Smooth muscle cell (in vitro differentiated cells): Measurements from ENCODE around the gene IQSEC1. TPM values are rescaled to one million over a fixed set of nuclear protein-coding genes. Genes with fewer than 3 reads are reported as not detected.

ENCODE experiments used
- DNase-seq: peaks from one replicate; lab custom pipeline; 2025; ENCODE audit not compliant: unreplicated experiment; lab: John Stamatoyannopoulos, UW
- H2AFZ ChIP-seq: fragments of 200-600 bp; sonication (generic); 2 replicates; pipeline ENCODE4 v1.6.0; 2016; ENCODE audit warnings: antibody characterized with exemption, low read depth, mild to moderate bottlenecking
- H3F3A ChIP-seq: fragments of 200-600 bp; sonication (generic); 2 replicates; pipeline ENCODE4 v1.6.0; 2017; ENCODE audit warnings: antibody characterized with exemption, low read depth
- H3K27ac ChIP-seq: fragments of 200-600 bp; sonication (generic); 2 replicates; pipeline ENCODE4 v1.5.1; 2016; ENCODE audit warnings: low read depth, mild to moderate bottlenecking
- H3K27me3 ChIP-seq: fragments of 200-600 bp; sonication (generic); 2 replicates; pipeline ENCODE4 v1.6.1; 2016; ENCODE audit warnings: low read depth, mild to moderate bottlenecking
- H3K36me3 ChIP-seq: fragments of 200-600 bp; sonication (generic); 2 replicates; pipeline ENCODE4 v1.5.1; 2016; ENCODE audit warnings: low read depth
- H3K4me1 ChIP-seq: fragments of 200-600 bp; sonication (generic); 2 replicates; pipeline ENCODE4 v1.5.1; 2016; ENCODE audit warnings: low read depth
- H3K4me2 ChIP-seq: fragments of 200-600 bp; sonication (generic); 2 replicates; pipeline ENCODE4 v1.6.0; 2016; ENCODE audit warnings: mild to moderate bottlenecking
- H3K4me3 ChIP-seq: fragments of 200-600 bp; sonication (generic); 2 replicates; pipeline ENCODE4 v1.5.1; 2016; ENCODE audit warnings: mild to moderate bottlenecking
- H3K79me2 ChIP-seq: fragments of 200-600 bp; sonication (generic); 2 replicates; pipeline ENCODE4 v1.6.0; 2016; ENCODE audit warnings: low read depth, mild to moderate bottlenecking
- H3K9ac ChIP-seq: fragments of 200-600 bp; sonication (generic); 2 replicates; pipeline ENCODE4 v1.6.0; 2016; ENCODE audit warnings: low read depth
- H3K9me3 ChIP-seq: fragments of 200-600 bp; sonication (generic); replicated peaks from 2 replicates; pipeline ENCODE4 v1.5.1; 2016; ENCODE audit warnings: low read depth
- H4K20me1 ChIP-seq: fragments of 200-600 bp; sonication (generic); 2 replicates; pipeline ENCODE4 v1.6.0; 2016; ENCODE audit warnings: low read depth
- WGBS: methylation state at CpG from one replicate; pipeline ENCODE4 v1.1.7; 2016; ENCODE audit warnings: low lambda C conversion rate; 5-methylcytosine and 5-hydroxymethylcytosine counted together
- polyA plus RNA-seq: library from polyadenylated mRNA; unstranded; fragments of >200 nt; fragmentation: Nextera tagmentation; extraction: Ambion mirVana; gene quantifications from 2 replicates; pipeline ENCODE4 v1.2.1, GENCODE V29; 2016
- total RNA-seq: library from RNA; depleted of rRNA; stranded (reverse); fragments of >200 nt; gene quantifications from 2 replicates; pipeline ENCODE4 v1.2.3, GENCODE V29; 2014
- TF ChIP-seq, protein P1 (sequence below): fragments of 200-600 bp; sonication (generic); IDR thresholded peaks from 2 replicates; pipeline ENCODE4 v1.5.1; 2017; ENCODE audit warnings: borderline replicate concordance, mild to moderate bottlenecking, antibody characterized with exemption; ENCODE audit not compliant: insufficient read depth, poor library complexity, severe bottlenecking

IQSEC1 gene
- total and polyA plus RNA-seq, 2 experiments from 2014 or later, result 18.9 to 19.8 TPM

DNA sequence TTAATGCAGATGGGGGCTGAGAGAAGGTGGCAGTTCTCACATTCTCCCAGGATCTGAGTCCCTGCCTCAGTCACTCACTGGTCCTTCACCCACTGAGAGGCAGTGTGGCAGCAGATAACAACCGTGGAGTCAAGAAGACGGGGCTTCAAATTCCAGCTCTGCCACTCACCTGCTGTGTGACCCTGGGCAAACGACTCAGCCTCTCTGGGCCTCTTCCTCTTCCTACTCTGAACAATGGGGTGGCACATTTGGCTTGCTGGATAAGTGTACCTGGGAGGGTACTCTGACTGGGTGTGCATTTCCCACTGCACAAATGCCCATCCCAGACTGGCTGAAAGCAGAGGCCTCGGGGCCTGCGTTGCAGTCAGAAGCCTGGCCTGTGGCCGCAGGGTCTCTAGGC lies 10.0 kb upstream of the IQSEC1 start:
- Histone ChIP-seq H3F3A (no peaks in the 10 kb centered on the region), H3K27ac (no peak overlapping the region), H3K27me3 (no peaks in the 10 kb centered on the region), H4K20me1 (no peaks in the 10 kb centered on the region), H2AFZ (no peak overlapping the region), H3K4me1 (peaks cover 9% of the 10 kb centered on the region), H3K9me3 (no peaks in the 10 kb centered on the region), H3K9ac (no peak overlapping the region), H3K36me3 (no peaks in the 10 kb centered on the region), H3K4me3 (no peak overlapping the region), H3K79me2 (no peaks in the 10 kb centered on the region), H3K4me2 (no peak overlapping the region)
- no peak for DNase-seq
- 93% methylated on average over 6 of the region's 6 CpGs for WGBS
- TF ChIP-seq, protein P1, sequence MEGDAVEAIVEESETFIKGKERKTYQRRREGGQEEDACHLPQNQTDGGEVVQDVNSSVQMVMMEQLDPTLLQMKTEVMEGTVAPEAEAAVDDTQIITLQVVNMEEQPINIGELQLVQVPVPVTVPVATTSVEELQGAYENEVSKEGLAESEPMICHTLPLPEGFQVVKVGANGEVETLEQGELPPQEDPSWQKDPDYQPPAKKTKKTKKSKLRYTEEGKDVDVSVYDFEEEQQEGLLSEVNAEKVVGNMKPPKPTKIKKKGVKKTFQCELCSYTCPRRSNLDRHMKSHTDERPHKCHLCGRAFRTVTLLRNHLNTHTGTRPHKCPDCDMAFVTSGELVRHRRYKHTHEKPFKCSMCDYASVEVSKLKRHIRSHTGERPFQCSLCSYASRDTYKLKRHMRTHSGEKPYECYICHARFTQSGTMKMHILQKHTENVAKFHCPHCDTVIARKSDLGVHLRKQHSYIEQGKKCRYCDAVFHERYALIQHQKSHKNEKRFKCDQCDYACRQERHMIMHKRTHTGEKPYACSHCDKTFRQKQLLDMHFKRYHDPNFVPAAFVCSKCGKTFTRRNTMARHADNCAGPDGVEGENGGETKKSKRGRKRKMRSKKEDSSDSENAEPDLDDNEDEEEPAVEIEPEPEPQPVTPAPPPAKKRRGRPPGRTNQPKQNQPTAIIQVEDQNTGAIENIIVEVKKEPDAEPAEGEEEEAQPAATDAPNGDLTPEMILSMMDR, result no peak

DNA sequence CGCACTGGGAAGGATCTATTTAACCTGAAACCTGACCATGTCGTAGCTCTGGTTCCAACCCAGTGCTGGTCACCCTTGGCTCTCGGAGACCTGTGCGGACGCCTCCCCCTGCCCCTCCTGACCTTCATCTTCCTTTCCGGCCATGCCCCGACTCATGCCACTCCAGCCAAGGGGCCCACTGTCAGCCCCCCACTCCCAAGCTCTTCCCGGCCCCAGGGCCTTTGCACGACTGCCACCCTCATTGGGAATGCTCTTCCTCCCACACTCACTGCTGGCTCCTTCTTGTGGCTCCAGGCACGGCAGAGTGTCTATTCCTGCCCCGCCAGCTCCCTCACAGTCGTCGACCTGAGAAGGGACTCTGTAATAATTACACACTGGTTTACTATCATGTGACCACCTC lies 9.4 kb upstream of the IQSEC1 start:
- Histone ChIP-seq H3K79me2 (no peaks in the 10 kb centered on the region), H3K27me3 (no peaks in the 10 kb centered on the region), H2AFZ (no peak overlapping the region), H4K20me1 (no peaks in the 10 kb centered on the region), H3F3A (no peaks in the 10 kb centered on the region), H3K27ac (no peak overlapping the region), H3K4me2 (no peak overlapping the region), H3K9ac (no peak overlapping the region), H3K9me3 (no peaks in the 10 kb centered on the region), H3K4me1 (peaks cover 9% of the 10 kb centered on the region), H3K4me3 (no peak overlapping the region), H3K36me3 (no peaks in the 10 kb centered on the region)
- DNase-seq, result no peak
- 87% methylated on average over 13 of the region's 13 CpGs for WGBS
- TF ChIP-seq, protein P1, result no peak

DNA sequence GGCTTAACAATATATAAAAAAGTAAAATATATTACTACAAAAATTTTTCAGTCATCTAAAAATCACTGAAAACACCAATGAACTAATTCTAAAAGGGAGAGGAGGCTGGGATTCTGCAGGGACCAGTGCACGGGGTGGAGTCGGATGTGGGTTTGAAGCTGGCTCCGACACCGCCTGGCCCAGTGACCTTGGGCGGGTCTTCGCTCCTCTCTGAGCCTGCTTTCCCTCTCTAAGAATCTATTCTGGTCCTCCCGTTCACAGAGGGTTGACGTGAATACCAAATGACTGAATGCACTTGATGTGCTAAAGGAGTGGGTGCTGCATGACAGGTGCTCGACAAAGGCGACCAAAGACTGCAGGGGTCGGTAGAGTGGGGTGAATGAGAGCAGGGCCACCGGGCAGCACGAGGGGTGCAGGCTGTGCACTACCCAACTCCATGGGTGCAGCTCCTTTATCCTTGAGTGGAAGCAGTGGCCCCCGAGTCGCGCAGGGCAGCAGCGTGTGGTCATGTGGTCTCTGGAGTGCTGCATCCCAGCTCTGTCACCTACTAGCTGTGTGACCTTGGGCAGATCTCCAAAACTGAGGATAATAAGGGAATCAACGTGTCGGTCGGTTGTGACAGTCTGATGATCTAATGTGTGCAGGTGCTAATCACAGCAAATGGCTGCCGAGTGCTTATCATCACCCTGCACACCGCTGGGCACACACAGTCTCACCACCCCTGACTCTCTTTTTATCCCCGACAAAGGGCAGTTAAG lies 8.6 kb upstream of the IQSEC1 start:
- Histone ChIP-seq H2AFZ (no peak overlapping the region), H3K27me3 (peaks cover under 1% of the 10 kb centered on the region)

More for the DNA sequence above, 8.6 kb upstream of the IQSEC1 start:
- Histone ChIP-seq H3K36me3 (no peaks in the 10 kb centered on the region), H3K4me2 (no peak overlapping the region), H3K27ac (no peak overlapping the region), H3K79me2 (no peaks in the 10 kb centered on the region), H3F3A (no peaks in the 10 kb centered on the region), H3K9me3 (no peaks in the 10 kb centered on the region), H3K9ac (no peak overlapping the region), H3K4me1 (peaks cover 9% of the 10 kb centered on the region), H4K20me1 (peaks cover 1% of the 10 kb centered on the region), H3K4me3 (no peak overlapping the region)
- no peak for DNase-seq
- 90% methylated on average over 23 of the region's 23 CpGs for WGBS
- TF ChIP-seq, protein P1, result no peak
